Loucy (cell line): ENCODE measurements around the gene LSM14B.

Source experiments
- H2AFZ ChIP-seq: fragments of 200-600 bp; sonication (generic); 2 replicates; pipeline ENCODE4 v1.6.0; 2016; ENCODE audit warnings: antibody characterized with exemption, mild to moderate bottlenecking, low read length, moderate library complexity
- H3F3A ChIP-seq: fragments of 200-600 bp; 2 replicates; pipeline ENCODE4 v1.6.0; 2016; ENCODE audit warnings: antibody characterized with exemption, low read depth, mild to moderate bottlenecking
- H3K27me3 ChIP-seq: fragments of 200-600 bp; sonication (generic); 2 replicates; pipeline ENCODE4 v1.6.1; 2014; ENCODE audit warnings: low read length, mild to moderate bottlenecking; ENCODE audit not compliant: insufficient read depth, poor library complexity, severe bottlenecking
- H3K36me3 ChIP-seq: fragments of 200-600 bp; sonication (generic); 2 replicates; pipeline ENCODE4 v1.6.1; 2016; ENCODE audit warnings: low read length; ENCODE audit not compliant: insufficient read depth
- H3K4me1 ChIP-seq: fragments of 200-600 bp; sonication (generic); 2 replicates; pipeline ENCODE4 v1.5.1; 2014; ENCODE audit warnings: low read length, mild to moderate bottlenecking; ENCODE audit not compliant: insufficient read depth, poor library complexity, severe bottlenecking
- H3K4me2 ChIP-seq: fragments of 200-600 bp; sonication (generic); 2 replicates; pipeline ENCODE4 v1.6.0; 2014; ENCODE audit warnings: antibody characterized with exemption, low read length, low read depth, mild to moderate bottlenecking; ENCODE audit not compliant: poor library complexity, severe bottlenecking
- H3K4me3 ChIP-seq: fragments of 200-600 bp; sonication (generic); 2 replicates; pipeline ENCODE4 v1.5.1; 2014; ENCODE audit warnings: low read length, mild to moderate bottlenecking, mixed read lengths; ENCODE audit not compliant: poor library complexity, severe bottlenecking
- H3K79me2 ChIP-seq: fragments of 200-600 bp; sonication (generic); 2 replicates; pipeline ENCODE4 v1.6.1; 2014; ENCODE audit warnings: low read length; ENCODE audit not compliant: insufficient read depth
- H3K9ac ChIP-seq: fragments of 200-600 bp; sonication (generic); 2 replicates; pipeline ENCODE4 v1.6.0; 2014; ENCODE audit warnings: mild to moderate bottlenecking, low read depth, low read length, moderate library complexity; ENCODE audit not compliant: poor library complexity, severe bottlenecking
- H3K9me2 ChIP-seq: fragments of 200-600 bp; sonication (generic); replicated peaks from 2 replicates; pipeline ENCODE4 v1.6.1; 2016; ENCODE audit warnings: low read depth, low read length, mixed read lengths
- H3K9me3 ChIP-seq: fragments of 200-600 bp; sonication (generic); 2 replicates; pipeline ENCODE4 v1.6.1; 2014; ENCODE audit warnings: mild to moderate bottlenecking, antibody characterized with exemption, low read length, low read depth; ENCODE audit not compliant: insufficient read depth
- H4K20me1 ChIP-seq: fragments of 200-600 bp; sonication (generic); 2 replicates; pipeline ENCODE4 v1.6.0; 2014; ENCODE audit warnings: antibody characterized with exemption, low read length, mild to moderate bottlenecking; ENCODE audit not compliant: insufficient read depth, poor library complexity, severe bottlenecking
- EZH2phosphoT487 ChIP-seq: fragments of 200-600 bp; IDR thresholded peaks from 2 replicates; pipeline ENCODE4 v1.6.1; 2018; ENCODE audit warnings: antibody characterized with exemption, mild to moderate bottlenecking, moderate library complexity, borderline replicate concordance
- TF ChIP-seq, protein P1 (sequence below): fragments of 200-600 bp; sonication (generic); conservative IDR thresholded peaks from 2 replicates; pipeline ENCODE4 v1.5.1; 2014; ENCODE audit warnings: mild to moderate bottlenecking, antibody characterized with exemption, low read length

LSM14B gene

DNA sequence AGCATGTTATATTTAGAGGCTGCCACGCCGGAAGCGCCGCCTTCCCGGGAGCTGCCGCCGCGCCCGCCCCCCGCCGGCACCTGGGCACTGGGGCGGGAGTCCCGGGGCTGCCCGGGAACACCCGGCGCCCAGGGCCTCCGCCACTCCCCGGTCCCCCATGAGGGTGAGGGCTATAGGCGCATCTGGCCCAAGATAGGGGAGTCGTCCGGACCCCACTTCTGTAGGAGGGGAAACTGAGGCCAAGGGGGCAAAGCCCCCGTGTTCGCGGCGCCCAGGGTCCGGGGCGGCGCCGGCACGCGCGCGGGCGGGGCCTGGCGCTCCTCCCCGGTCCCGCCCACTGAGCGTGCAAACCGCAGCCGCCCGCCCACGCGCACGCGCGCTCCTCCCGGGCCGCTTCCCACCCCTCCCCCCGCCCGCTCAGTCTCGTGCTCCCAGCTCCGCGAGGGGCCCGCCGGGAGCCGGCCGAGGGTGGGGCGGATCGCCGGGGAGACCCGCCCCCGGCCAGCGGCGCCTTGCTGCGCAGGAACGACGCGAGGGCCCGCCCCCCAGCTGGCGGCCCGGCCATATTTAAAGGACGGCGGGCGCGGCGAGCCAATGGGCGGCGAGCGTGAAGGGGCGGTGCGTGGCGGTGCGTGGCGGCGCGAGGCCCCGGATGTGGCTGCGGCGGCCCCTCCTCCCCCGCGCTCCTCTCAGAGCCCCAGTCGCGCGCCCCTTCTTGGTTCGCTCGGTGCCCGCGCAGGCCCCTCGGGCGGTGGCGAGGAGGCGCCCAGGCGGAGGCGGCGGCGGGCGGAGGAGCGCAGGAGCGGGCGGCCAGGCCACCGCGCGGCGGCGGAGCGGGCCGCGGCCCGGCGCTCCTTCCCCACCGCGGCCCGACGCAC is at the start of gene LSM14B:
LSM14B (plus strand) TSS at position 700 of the 878 bp plus-strand sequence. CDS start 192 bp downstream, outside the sequence.
- Histone ChIP-seq H3K27me3 (no peaks in the 10 kb centered on the region), H2AFZ (peak within 1 kb of the TSS; percentile 80)

DNA sequence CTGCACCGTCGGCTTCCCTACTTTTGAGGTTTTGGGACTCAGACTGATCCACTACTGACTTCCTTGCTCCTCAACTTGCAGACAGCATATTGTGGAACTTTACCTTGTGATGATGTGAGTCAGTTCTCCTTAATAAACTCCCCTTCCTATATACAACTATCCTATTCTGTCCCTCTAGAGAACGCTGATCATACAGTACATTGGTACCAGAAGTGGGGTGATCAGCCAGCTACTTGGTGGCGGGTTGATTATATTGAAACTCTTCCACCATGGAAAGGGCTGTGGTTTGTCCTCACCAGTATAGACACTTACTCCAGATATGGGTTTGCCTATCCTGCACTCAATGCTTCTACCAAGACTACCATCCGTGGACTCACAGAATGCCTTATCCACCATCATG is 49.0 kb upstream of the LSM14B start:
- no peak overlapping the region for H3K4me2 ChIP-seq
- peaks cover 9% of the 10 kb centered on the region; the same call in 1 of the 2 replicates for H3K9me3 ChIP-seq
- H3K4me1 ChIP-seq = peaks cover 5% of the 10 kb centered on the region
- H3K9ac ChIP-seq = no peak overlapping the region
- no peaks in the 10 kb centered on the region for H3F3A ChIP-seq
- H3K36me3 ChIP-seq = no peaks in the 10 kb centered on the region
- H3K9me2 ChIP-seq = no peaks in the 10 kb centered on the region
- H3K4me3 ChIP-seq = no peak overlapping the region
- TF ChIP-seq, protein P1, sequence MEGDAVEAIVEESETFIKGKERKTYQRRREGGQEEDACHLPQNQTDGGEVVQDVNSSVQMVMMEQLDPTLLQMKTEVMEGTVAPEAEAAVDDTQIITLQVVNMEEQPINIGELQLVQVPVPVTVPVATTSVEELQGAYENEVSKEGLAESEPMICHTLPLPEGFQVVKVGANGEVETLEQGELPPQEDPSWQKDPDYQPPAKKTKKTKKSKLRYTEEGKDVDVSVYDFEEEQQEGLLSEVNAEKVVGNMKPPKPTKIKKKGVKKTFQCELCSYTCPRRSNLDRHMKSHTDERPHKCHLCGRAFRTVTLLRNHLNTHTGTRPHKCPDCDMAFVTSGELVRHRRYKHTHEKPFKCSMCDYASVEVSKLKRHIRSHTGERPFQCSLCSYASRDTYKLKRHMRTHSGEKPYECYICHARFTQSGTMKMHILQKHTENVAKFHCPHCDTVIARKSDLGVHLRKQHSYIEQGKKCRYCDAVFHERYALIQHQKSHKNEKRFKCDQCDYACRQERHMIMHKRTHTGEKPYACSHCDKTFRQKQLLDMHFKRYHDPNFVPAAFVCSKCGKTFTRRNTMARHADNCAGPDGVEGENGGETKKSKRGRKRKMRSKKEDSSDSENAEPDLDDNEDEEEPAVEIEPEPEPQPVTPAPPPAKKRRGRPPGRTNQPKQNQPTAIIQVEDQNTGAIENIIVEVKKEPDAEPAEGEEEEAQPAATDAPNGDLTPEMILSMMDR = no peak
- H2AFZ ChIP-seq = no peak overlapping the region
- no peaks in the 10 kb centered on the region for H3K79me2 ChIP-seq
- no peaks in the 10 kb centered on the region for H3K27me3 ChIP-seq
- H4K20me1 ChIP-seq = no peaks in the 10 kb centered on the region

More for the DNA sequence above, at the start of gene LSM14B:
- Histone ChIP-seq H4K20me1 (peaks cover 25% of the 10 kb centered on the region), H3K9me3 (no peaks in the 10 kb centered on the region), H3K36me3 (peaks cover 17% of the 10 kb centered on the region; the same call in 1 of the 2 replicates), H3K9ac (peak within 1 kb of the TSS; percentile 79), H3K4me1 (peaks cover 54% of the 10 kb centered on the region), H3K79me2 (peaks cover 55% of the 10 kb centered on the region), H3F3A (peaks cover 2% of the 10 kb centered on the region; the same call in 1 of the 2 replicates), H3K4me2 (peak within 1 kb of the TSS; percentile 99), H3K9me2 (no peaks in the 10 kb centered on the region), H3K4me3 (peak within 1 kb of the TSS; percentile 88)
- TF ChIP-seq EZH2phosphoT487 = no peak
- TF ChIP-seq, protein P1 = no peak

DNA sequence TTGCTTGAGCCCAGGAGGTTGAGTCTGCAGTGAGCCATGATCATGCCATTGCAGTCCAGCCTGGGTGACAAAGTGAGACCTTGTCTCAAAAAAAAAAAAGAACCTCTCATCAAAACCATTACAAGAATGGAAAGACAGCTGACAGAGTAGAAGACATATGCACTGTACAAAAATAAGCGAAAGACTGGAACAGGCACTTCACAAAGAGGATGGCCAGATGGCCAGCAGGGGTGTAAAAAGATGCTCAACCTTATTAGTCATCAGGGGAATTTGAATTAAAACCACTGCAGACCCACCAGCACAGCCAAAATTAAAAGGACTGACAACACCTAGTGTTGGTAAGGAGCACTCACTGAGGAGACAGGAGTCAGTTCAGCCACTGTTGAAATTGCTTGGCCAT is 43.1 kb upstream of the LSM14B start:
- Histone ChIP-seq H3K9me3 (peaks cover 9% of the 10 kb centered on the region; the same call in 1 of the 2 replicates), H3K36me3 (no peaks in the 10 kb centered on the region), H2AFZ (no peak overlapping the region), H3K9ac (no peak overlapping the region), H3K79me2 (no peaks in the 10 kb centered on the region), H4K20me1 (no peaks in the 10 kb centered on the region), H3K4me3 (no peak overlapping the region), H3K4me2 (no peak overlapping the region), H3K9me2 (no peaks in the 10 kb centered on the region), H3K27me3 (no peaks in the 10 kb centered on the region), H3F3A (no peaks in the 10 kb centered on the region), H3K4me1 (no peaks in the 10 kb centered on the region)
- TF ChIP-seq, protein P1 = no peak
- no peak for TF ChIP-seq EZH2phosphoT487
